Osteoblast (primary cell): Measurements from ENCODE around the gene DIP2A. TPM values are rescaled to one million over a fixed set of nuclear protein-coding genes. Genes with fewer than 3 reads are reported as not detected.
"Not testable (repeated sequence)": the region's sequence is repeated elsewhere in the genome, so short reads cannot be mapped to it uniquely, and the experiment has no call there.

Experiments
- DNase-seq: peaks from one replicate; pipeline ENCODE4 v3.0.0; 2011; ENCODE audit warnings: low spot score, mixed read lengths; ENCODE audit not compliant: insufficient read length; ENCODE audit errors: missing footprints
- H2AFZ ChIP-seq: 2 replicates; pipeline ENCODE4 v1.6.0; 2011; ENCODE audit warnings: mild to moderate bottlenecking, low read length
- H3K27ac ChIP-seq: 2 replicates; pipeline ENCODE4 v1.5.1; 2011; ENCODE audit warnings: mild to moderate bottlenecking, low read depth, low read length, moderate library complexity
- H3K27me3 ChIP-seq: 2 replicates; pipeline ENCODE4 v1.6.0; 2012; ENCODE audit warnings: mild to moderate bottlenecking, control low read depth, inconsistent platforms, low read length, moderate library complexity; ENCODE audit not compliant: insufficient read depth
- H3K36me3 ChIP-seq: 2 replicates; pipeline ENCODE4 v1.5.1; 2011; ENCODE audit warnings: mild to moderate bottlenecking, low read length, control low read depth, moderate library complexity; ENCODE audit not compliant: insufficient read depth
- H3K4me1 ChIP-seq: 2 replicates; pipeline ENCODE4 v1.5.1; 2011; ENCODE audit warnings: mild to moderate bottlenecking, low read length, control low read depth, moderate library complexity; ENCODE audit not compliant: insufficient read depth
- H3K4me2 ChIP-seq: 2 replicates; pipeline ENCODE4 v1.6.0; 2011; ENCODE audit warnings: mild to moderate bottlenecking, low read length; ENCODE audit not compliant: insufficient read depth
- H3K4me3 ChIP-seq: fragments of 200-600 bp; sonication (generic); 3 replicates; pipeline ENCODE4 v1.5.1; 2012; ENCODE audit warnings: mild to moderate bottlenecking, low read length, inconsistent platforms; ENCODE audit not compliant: insufficient read depth
- H3K79me2 ChIP-seq: 2 replicates; pipeline ENCODE4 v1.6.0; 2012; ENCODE audit warnings: mild to moderate bottlenecking, low read length, control low read depth, inconsistent platforms; ENCODE audit not compliant: insufficient read depth
- H3K9me3 ChIP-seq: 2 replicates; pipeline ENCODE4 v1.5.1; 2011; ENCODE audit warnings: low read depth, low read length, control low read depth
- H4K20me1 ChIP-seq: 2 replicates; pipeline ENCODE4 v1.6.0; 2012; ENCODE audit warnings: mild to moderate bottlenecking, low read length, control low read depth; ENCODE audit not compliant: insufficient read depth
- CTCF ChIP-seq: IDR thresholded peaks from 2 replicates; pipeline ENCODE4 v1.5.1; 2011; ENCODE audit warnings: mild to moderate bottlenecking, low read depth, low read length, moderate library complexity; ENCODE audit errors: extremely low read depth
- total RNA-seq: library from RNA; depleted of rRNA; stranded (reverse); fragments of >200 nt; gene quantifications from 2 replicates; pipeline ENCODE4 v1.2.3, GENCODE V29; 2012

DIP2A gene
- total RNA-seq, 1 donor, result 22.8 TPM

GRCh38 chr21:46459356-46460112, 843 bp downstream of the DIP2A start:
- peaks cover 29% of the 10 kb centered on the region for H3K4me1 ChIP-seq
- peak overlapping the region; percentile 54 for H3K27ac ChIP-seq
- H3K79me2 ChIP-seq, result peaks cover 76% of the 10 kb centered on the region
- no peak for TF ChIP-seq CTCF
- H3K36me3 ChIP-seq, result peaks cover 2% of the 10 kb centered on the region
- H3K4me3 ChIP-seq, result peak overlapping the region; percentile 84
- peak overlapping the region; percentile 79 for H2AFZ ChIP-seq
- peak; percentile 92 for DNase-seq
- H3K27me3 ChIP-seq, result no peaks in the 10 kb centered on the region
- peak overlapping the region; percentile 90 for H3K4me2 ChIP-seq
- H4K20me1 ChIP-seq, result peaks cover 6% of the 10 kb centered on the region
- no peaks in the 10 kb centered on the region for H3K9me3 ChIP-seq

GRCh38 chr21:46461909-46462308, 3.2 kb downstream of the DIP2A start:
- Histone ChIP-seq H3K27ac (no peak overlapping the region), H3K79me2 (peaks cover 85% of the 10 kb centered on the region), H3K9me3 (no peaks in the 10 kb centered on the region), H3K4me2 (no peak overlapping the region), H3K27me3 (no peaks in the 10 kb centered on the region), H2AFZ (no peak overlapping the region), H3K36me3 (peaks cover 5% of the 10 kb centered on the region), H3K4me1 (peaks cover 11% of the 10 kb centered on the region), H4K20me1 (peaks cover 6% of the 10 kb centered on the region), H3K4me3 (no peak overlapping the region)
- no peak for TF ChIP-seq CTCF
- DNase-seq, result peak; percentile 30

- H4K20me1 ChIP-seq, H3K4me3 ChIP-seq, H3K4me1 ChIP-seq, H3K27me3 ChIP-seq, H3K4me2 ChIP-seq, H3K27ac ChIP-seq, H3K9me3 ChIP-seq, H2AFZ ChIP-seq, DNase-seq: not testable (repeated sequence)
- Histone ChIP-seq H3K36me3 (peaks cover 12% of the 10 kb centered on the region), H3K79me2 (peaks cover 75% of the 10 kb centered on the region)
Measured at GRCh38 chr21:46465153-46465552, 6.5 kb downstream of the DIP2A start.

GRCh38 chr21:46465651-46466050, 7.0 kb downstream of the DIP2A start:
- no peaks in the 10 kb centered on the region for H3K9me3 ChIP-seq
- no peak for DNase-seq
- H3K79me2 ChIP-seq, result peaks cover 70% of the 10 kb centered on the region
- H4K20me1 ChIP-seq, result peaks cover 6% of the 10 kb centered on the region
- no peak for TF ChIP-seq CTCF
- H3K27ac ChIP-seq, result no peak overlapping the region
- no peak overlapping the region for H2AFZ ChIP-seq
- no peak overlapping the region for H3K4me2 ChIP-seq
- no peak overlapping the region for H3K4me3 ChIP-seq
- H3K4me1 ChIP-seq, result no peaks in the 10 kb centered on the region
- H3K27me3 ChIP-seq, result no peaks in the 10 kb centered on the region
- peaks cover 12% of the 10 kb centered on the region for H3K36me3 ChIP-seq
